Measurements from ENCODE around the gene PDXDC1.
"Not testable (repeated sequence)": the region's sequence is repeated elsewhere in the genome, so short reads cannot be mapped to it uniquely, and the experiment has no call there.

Gene PDXDC1

DNA sequence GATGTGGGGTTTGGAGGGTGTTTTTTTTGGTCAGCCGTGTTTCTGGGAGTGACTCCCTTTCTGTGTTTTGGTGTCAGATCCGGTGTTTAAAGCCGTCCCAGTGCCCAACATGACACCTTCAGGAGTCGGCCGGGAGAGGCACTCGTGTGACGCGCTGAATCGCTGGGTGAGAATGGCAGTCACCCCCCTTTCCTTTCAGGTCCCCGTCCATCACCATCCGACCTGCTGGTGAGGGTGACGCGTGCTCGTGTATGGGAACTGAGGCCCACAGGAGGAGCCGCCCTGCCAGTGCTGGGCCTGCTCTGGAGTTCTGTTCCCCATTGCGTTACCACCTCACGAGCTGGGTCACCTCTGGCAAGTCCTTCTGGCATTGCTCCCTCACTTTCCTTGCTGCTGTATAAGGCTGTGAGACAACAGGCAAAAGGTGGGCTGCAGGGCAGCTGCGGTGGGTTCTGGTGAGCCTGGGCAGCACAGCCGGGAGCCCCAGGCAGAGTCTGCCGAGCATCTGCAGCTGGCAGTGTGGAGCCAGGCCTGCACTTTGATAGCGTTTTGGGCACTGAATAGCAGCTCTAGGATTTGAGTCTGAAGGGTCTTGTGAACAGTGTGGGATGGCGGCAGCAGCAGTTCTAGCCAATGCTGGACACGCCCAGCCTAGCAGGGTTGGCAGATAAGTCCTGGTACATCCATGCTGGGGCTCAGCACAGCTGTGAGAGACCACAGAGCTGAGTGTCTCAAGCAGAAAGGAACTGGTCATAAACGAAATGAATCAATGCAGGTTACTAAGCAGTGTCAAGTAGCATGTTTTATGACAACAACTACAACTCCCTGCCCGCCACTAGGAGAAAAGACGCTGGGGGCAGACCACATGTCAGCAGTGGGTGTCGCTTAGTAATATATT lies 54.2 kb downstream of the PDXDC1 start:
- CTCF ChIA-PET; DNase-seq (ENCODE audit: low read depth, low spot score); H3K4me3 ChIP-seq (ENCODE audit: low read depth, low read length); POLR2A ChIA-PET: not testable (repeated sequence)

DNA sequence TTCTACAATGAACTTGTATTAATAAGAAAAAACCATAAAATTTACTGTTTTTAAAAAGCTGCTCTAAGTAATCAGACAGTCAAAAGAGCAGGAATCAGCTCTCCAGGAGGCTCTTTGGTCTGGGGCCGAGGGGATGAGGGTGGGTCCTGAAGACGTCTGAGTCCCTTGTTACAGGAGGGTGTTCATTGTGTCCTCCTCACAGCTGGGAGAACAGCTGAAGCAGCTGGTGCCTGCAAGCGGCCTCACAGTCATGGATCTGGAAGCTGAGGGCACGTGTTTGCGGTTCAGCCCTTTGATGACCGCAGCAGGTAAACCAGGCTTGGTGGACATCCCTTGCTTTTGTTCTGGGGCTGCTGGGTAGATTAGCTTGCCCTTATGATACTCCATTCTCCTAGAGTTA lies 54.9 kb downstream of the PDXDC1 start:
- POLR2A ChIA-PET; CTCF ChIA-PET; DNase-seq (ENCODE audit: low read depth, low spot score); H3K4me3 ChIP-seq (ENCODE audit: low read depth, low read length): not testable (repeated sequence)

DNA sequence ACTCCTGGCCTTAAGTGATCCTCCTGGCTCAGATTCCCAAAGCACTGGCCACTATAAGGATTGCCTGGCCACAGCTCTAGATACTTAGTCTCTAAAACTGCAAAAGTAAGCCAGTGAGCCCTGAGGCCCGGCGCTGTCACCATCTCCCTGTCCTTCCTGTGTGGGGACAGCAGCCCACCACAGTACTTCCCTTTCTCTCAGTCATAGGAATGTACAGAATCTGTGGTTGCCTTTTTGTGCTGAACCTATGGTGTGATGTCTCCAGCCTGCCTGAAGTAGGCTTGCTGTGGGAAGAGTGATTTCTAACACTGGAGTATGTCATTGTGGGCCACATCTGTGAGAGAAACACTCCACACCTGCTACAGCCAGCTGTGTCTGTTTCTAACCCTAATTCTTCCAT lies 56.4 kb downstream of the PDXDC1 start:
- ChIA-PET POLR2A (no interaction called here), CTCF (no interaction called here)
- no peak overlapping the region for H3K4me3 ChIP-seq (ENCODE audit: low read depth, low read length)
- TF ChIP-seq, protein P1, sequence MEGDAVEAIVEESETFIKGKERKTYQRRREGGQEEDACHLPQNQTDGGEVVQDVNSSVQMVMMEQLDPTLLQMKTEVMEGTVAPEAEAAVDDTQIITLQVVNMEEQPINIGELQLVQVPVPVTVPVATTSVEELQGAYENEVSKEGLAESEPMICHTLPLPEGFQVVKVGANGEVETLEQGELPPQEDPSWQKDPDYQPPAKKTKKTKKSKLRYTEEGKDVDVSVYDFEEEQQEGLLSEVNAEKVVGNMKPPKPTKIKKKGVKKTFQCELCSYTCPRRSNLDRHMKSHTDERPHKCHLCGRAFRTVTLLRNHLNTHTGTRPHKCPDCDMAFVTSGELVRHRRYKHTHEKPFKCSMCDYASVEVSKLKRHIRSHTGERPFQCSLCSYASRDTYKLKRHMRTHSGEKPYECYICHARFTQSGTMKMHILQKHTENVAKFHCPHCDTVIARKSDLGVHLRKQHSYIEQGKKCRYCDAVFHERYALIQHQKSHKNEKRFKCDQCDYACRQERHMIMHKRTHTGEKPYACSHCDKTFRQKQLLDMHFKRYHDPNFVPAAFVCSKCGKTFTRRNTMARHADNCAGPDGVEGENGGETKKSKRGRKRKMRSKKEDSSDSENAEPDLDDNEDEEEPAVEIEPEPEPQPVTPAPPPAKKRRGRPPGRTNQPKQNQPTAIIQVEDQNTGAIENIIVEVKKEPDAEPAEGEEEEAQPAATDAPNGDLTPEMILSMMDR (IDR thresholded peaks at IDR 0.05; ENCODE audit: insufficient read depth, low read length, missing control alignments): no peak
- no peak for DNase-seq (ENCODE audit: low read depth, low spot score)

DNA sequence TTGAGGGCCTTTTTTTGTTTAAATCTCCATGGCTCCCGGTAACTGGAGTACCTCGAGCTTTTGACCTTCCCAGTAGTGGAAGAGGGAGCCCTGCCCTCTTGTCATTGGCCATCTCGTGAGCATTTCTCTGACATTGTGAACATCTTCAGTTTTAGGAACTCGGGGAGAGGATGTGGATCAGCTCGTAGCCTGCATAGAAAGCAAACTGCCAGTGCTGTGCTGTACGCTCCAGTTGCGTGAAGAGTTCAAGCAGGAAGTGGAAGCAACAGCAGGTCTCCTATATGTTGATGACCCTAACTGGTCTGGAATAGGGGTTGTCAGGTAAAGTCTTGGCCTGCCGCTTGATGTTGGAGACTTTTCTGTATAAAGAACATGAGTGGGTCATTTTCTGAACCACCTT lies 56.8 kb downstream of the PDXDC1 start:
- DNase-seq (ENCODE audit: low read depth, low spot score): no peak
- TF ChIP-seq, protein P1 (IDR thresholded peaks at IDR 0.05; ENCODE audit: insufficient read depth, low read length, missing control alignments): no peak
- POLR2A ChIA-PET: no interaction called here
- CTCF ChIA-PET: interaction anchor here (1.3 kb wide), 1 partner anchor 9 kb away, joined by 4 read pairs; no protein-coding TSS in a partner anchor
- no peak overlapping the region for H3K4me3 ChIP-seq (ENCODE audit: low read depth, low read length)

DNA sequence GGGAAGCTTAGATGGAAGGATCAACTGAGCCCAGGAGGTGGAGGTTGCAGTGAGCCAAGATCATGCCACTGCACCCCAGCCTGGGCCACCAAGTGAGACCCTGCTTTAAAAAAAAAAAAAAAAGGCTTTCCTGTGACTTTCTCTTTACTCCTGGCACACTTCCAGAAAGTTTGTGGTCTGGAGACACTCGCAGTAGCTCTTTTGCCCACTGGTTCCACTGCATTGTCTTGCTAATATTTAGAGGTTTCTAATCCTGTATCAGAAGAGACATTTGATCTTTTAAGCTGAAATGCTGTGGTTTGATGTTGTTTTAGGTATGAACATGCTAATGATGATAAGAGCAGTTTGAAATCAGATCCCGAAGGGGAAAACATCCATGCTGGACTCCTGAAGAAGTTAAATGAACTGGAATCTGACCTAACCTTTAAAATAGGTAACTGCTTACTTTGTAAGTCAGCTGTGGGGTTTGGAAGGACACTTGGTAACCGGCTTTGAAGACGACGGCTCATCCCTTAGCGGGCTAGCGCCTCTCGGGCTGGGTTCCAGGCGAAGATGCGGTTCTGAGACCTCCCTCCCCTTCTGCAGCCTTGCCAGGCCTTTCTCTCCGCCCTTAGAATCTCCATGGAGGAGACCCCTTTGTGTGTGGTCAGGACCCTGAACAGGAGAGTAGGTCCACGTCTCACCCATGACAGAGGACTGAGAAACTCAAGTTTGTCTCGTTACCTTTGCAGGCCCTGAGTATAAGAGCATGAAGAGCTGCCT lies 57.9 kb downstream of the PDXDC1 start:
- ChIA-PET CTCF (interaction anchor here (1.1 to 1.3 kb wide), 2 partner anchors 8 to 10 kb away, joined by 3 to 4 read pairs; no protein-coding TSS in a partner anchor), POLR2A (no interaction called here)
- TF ChIP-seq, protein P1 (IDR thresholded peaks at IDR 0.05; ENCODE audit: insufficient read depth, low read length, missing control alignments): no peak
- no peak overlapping the region for H3K4me3 ChIP-seq (ENCODE audit: low read depth, low read length)
- DNase-seq (ENCODE audit: low read depth, low spot score): no peak

DNA sequence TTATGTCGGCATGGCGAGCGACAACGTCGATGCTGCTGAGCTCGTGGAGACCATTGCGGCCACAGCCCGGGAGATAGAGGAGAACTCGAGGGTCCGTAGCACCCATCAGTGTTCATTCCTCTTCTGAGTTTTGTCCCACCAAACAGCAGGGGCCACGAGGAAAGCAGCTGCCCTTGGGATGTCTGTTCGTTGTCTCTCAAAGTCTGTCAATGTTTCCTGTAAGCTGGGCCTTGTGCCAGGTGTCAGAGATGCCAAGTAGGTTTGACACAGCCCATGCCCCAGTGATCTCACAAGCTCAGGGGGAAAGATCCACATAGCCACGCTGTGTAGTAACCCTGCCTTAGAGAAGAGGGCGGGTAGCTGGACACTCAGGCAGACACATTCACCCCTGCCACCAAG lies 58.5 kb downstream of the PDXDC1 start:
- ChIA-PET POLR2A (no interaction called here), CTCF (interaction anchor here (1.1 to 1.2 kb wide), 2 partner anchors 10 to 40 kb away, joined by 3 to 4 read pairs; no protein-coding TSS in a partner anchor)
- H3K4me3 ChIP-seq (ENCODE audit: low read depth, low read length): no peak overlapping the region
- DNase-seq (ENCODE audit: low read depth, low spot score): no peak
- TF ChIP-seq, protein P1 (IDR thresholded peaks at IDR 0.05; ENCODE audit: insufficient read depth, low read length, missing control alignments): no peak

All from AG04449 (cell line).